Brain microvascular endothelial cell (primary cell): ENCODE measurements around the gene CBLB.
A peak's percentile ranks its signal among the peaks of the same experiment; 100 is the strongest.

Source experiments
- DNase-seq: peaks from one replicate; pipeline ENCODE4 v3.0.0-alpha.2; 2020
- H3K27ac ChIP-seq: fragments of 250-450 bp; sonication (Bioruptor Pico); 2 replicates; pipeline ENCODE4 v1.5.1; 2020; ENCODE audit warnings: mild to moderate bottlenecking, moderate library complexity
- H3K27me3 ChIP-seq: fragments of 250-450 bp; sonication (Bioruptor Pico); replicated peaks from 2 replicates; pipeline ENCODE4 v1.5.1; 2020; ENCODE audit warnings: mild to moderate bottlenecking
- H3K36me3 ChIP-seq: fragments of 250-450 bp; sonication (Bioruptor Pico); replicated peaks from 2 replicates; pipeline ENCODE4 v1.5.1; 2020; ENCODE audit warnings: mild to moderate bottlenecking
- H3K4me3 ChIP-seq: 2 replicates; pipeline ENCODE4 v1.5.1; 2011; ENCODE audit warnings: low read depth, mild to moderate bottlenecking, control low read depth, low read length, moderate library complexity
- CTCF ChIP-seq: IDR thresholded peaks from 2 replicates; pipeline ENCODE4 v1.5.1; 2011; ENCODE audit warnings: low read depth, mild to moderate bottlenecking, moderate library complexity, low read length, control low read depth, inconsistent platforms; ENCODE audit errors: missing control alignments
- in situ Hi-C: cut with HindIII; loops from 2 replicates; pipeline ENCODE4 v1.10.0; 2017; ENCODE audit warnings: low sequenced_read_pairs, low pct_ligation_motif_present

Gene CBLB

DNA sequence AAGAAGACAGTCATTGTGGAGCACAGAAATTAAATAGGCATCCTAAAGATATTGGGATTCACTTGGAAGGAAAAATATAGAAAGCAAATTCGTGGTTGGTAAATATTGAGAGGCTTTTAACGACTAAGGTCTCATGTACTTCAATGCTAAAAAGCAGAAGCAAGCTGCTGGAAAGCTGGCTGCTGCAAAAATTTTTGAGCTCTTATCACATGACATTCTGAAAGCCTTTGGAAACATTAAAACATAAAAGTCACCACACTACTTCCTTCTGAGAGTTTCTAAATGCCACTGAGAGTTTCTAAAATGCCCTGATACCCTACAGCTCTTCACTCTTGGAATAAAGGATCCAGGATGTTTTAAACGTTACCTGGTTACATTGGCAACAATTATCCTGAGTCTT is 39.0 kb upstream of the CBLB start:
- Histone ChIP-seq H3K4me3 (no peak overlapping the region), H3K36me3 (no peaks in the 10 kb centered on the region), H3K27me3 (no peaks in the 10 kb centered on the region), H3K27ac (no peak overlapping the region)
- in situ Hi-C loops: no loop called here
- TF ChIP-seq CTCF: no peak
- DNase-seq: no peak

- in situ Hi-C loops: no loop called here
- H3K27ac ChIP-seq: peak overlapping the region; percentile 2
- peak; percentile 29 for DNase-seq
Observed at GRCh38 chr3:105906836-105907235, 38.0 kb upstream of the CBLB start.

DNA sequence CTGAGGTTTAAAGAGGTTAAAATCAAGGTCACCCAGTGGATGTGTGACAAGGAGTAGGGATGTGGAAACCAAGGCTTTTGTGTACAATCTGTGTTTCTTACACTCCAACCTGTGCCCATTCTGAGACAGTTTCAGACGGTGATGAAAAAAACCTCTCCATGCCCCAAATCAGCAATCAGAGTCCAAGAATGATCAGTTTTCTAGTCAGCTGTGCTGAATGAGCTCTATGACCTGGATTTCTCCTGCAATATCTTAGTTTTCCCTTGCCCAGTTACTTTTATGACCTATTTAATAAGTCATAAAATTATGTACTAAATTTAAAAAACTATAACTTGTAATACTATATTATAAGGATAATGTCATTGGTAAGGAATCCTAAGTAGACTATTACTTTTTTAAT is 37.5 kb upstream of the CBLB start:
- Histone ChIP-seq H3K27me3 (no peaks in the 10 kb centered on the region), H3K4me3 (no peak overlapping the region), H3K27ac (no peak overlapping the region), H3K36me3 (no peaks in the 10 kb centered on the region)
- no peak for DNase-seq
- no peak for TF ChIP-seq CTCF
- in situ Hi-C loops: no loop called here

More at GRCh38 chr3:105906836-105907235, 38.0 kb upstream of the CBLB start:
- Histone ChIP-seq H3K27me3 (no peaks in the 10 kb centered on the region), H3K36me3 (no peaks in the 10 kb centered on the region), H3K4me3 (no peak overlapping the region)
- no peak for TF ChIP-seq CTCF

- no peak for DNase-seq
- Histone ChIP-seq H3K27ac (no peak overlapping the region), H3K27me3 (no peaks in the 10 kb centered on the region), H3K4me3 (no peak overlapping the region), H3K36me3 (no peaks in the 10 kb centered on the region)
- in situ Hi-C loops: no loop called here
- TF ChIP-seq CTCF: no peak
Observed at GRCh38 chr3:105905328-105905727, 36.5 kb upstream of the CBLB start.

DNA sequence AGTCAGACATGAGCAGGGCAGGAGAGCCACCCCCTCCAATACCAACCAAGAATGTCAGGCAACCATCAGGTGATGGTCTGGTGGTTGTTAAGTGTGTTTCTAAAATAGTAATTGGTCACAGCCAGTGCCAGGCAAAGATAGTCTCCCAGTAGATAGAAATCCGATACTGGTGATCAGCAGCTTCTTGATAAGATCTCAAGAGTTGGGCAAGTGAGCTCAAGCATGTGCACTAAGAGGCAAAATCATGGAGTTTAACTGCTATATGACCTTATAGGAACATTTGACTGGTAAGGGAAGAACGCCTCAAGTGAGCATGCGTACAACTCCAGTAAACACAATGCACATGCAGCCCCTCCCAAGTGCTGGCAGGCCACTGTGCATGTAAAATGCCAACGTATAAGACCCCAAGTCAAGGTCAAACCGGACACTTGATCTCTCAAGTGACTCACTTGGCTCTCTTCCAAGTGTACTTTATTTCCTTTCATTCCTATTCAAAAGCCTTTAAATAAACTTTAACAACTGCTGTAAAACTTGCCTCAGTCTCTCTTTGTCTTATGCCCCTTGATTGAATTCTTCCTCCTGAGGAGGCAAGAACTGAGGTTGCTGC is 36.0 kb upstream of the CBLB start:
- in situ Hi-C loops: no loop called here
- TF ChIP-seq CTCF: no peak
- H3K36me3 ChIP-seq: no peaks in the 10 kb centered on the region
- DNase-seq: no peak
- no peak overlapping the region for H3K27ac ChIP-seq
- H3K4me3 ChIP-seq: no peak overlapping the region
- H3K27me3 ChIP-seq: no peaks in the 10 kb centered on the region

- Histone ChIP-seq H3K4me3 (no peak overlapping the region), H3K27me3 (no peaks in the 10 kb centered on the region), H3K27ac (no peak overlapping the region), H3K36me3 (no peaks in the 10 kb centered on the region)
- no peak for TF ChIP-seq CTCF
- no peak for DNase-seq
- in situ Hi-C loops: no loop called here
Observed at GRCh38 chr3:105904251-105904650, 35.4 kb upstream of the CBLB start.
